MM.1S (cell line): ENCODE results near the gene KCNG2.

ENCODE experiments used
- DNase-seq: peaks from one replicate; pipeline ENCODE4 v3.0.0-alpha.2; 2015
- H2AFZ ChIP-seq: fragments of 300-600 bp; sonication (generic); 2 replicates; pipeline ENCODE4 v1.6.0; 2016; ENCODE audit warnings: antibody characterized with exemption, low read length
- H3F3A ChIP-seq: fragments of 300-600 bp; sonication (generic); 2 replicates; pipeline ENCODE4 v1.6.1; 2016; ENCODE audit warnings: mild to moderate bottlenecking, antibody characterized with exemption, low read length, moderate library complexity, mixed read lengths; ENCODE audit not compliant: insufficient read depth
- H3K27ac ChIP-seq: fragments of 300-600 bp; sonication (generic); 2 replicates; pipeline ENCODE4 v1.5.1; 2016; ENCODE audit warnings: mild to moderate bottlenecking, low read length
- H3K27me3 ChIP-seq: fragments of 300-600 bp; sonication (generic); replicated peaks from 2 replicates; pipeline ENCODE4 v1.6.0; 2016; ENCODE audit warnings: low read length; ENCODE audit not compliant: insufficient read depth
- H3K36me3 ChIP-seq: fragments of 300-600 bp; sonication (generic); replicated peaks from 2 replicates; pipeline ENCODE4 v1.6.1; 2016; ENCODE audit warnings: mild to moderate bottlenecking, low read length, mixed read lengths; ENCODE audit not compliant: insufficient read depth
- H3K4me1 ChIP-seq: fragments of 300-600 bp; sonication (generic); 2 replicates; pipeline ENCODE4 v1.6.1; 2016; ENCODE audit warnings: low read length, mixed read lengths
- H3K4me2 ChIP-seq: fragments of 300-600 bp; sonication (generic); 2 replicates; pipeline ENCODE4 v1.6.0; 2016; ENCODE audit warnings: low read depth, low read length
- H3K4me3 ChIP-seq: fragments of 300-600 bp; sonication (generic); 2 replicates; pipeline ENCODE4 v1.5.1; 2016; ENCODE audit warnings: low read length, mixed read lengths
- H3K79me2 ChIP-seq: fragments of 300-600 bp; sonication (generic); 2 replicates; pipeline ENCODE4 v1.6.1; 2016; ENCODE audit warnings: mixed run types, low read length, mixed read lengths
- H3K9ac ChIP-seq: fragments of 300-600 bp; sonication (generic); 2 replicates; pipeline ENCODE4 v1.6.1; 2016; ENCODE audit warnings: low read length, mixed read lengths
- H3K9me2 ChIP-seq: fragments of 300-600 bp; sonication (generic); replicated peaks from 2 replicates; pipeline ENCODE4 v1.6.1; 2016; ENCODE audit warnings: mild to moderate bottlenecking, low read length, mixed read lengths; ENCODE audit not compliant: insufficient read depth
- H3K9me3 ChIP-seq: fragments of 300-600 bp; sonication (generic); replicated peaks from 2 replicates; pipeline ENCODE4 v1.6.1; 2016; ENCODE audit warnings: mild to moderate bottlenecking, low read length, mixed read lengths; ENCODE audit not compliant: insufficient read depth
- H4K20me1 ChIP-seq: fragments of 300-600 bp; sonication (generic); 2 replicates; pipeline ENCODE4 v1.6.1; 2016; ENCODE audit warnings: mild to moderate bottlenecking, low read length, moderate library complexity, mixed read lengths; ENCODE audit not compliant: insufficient read depth
- CTCF ChIP-seq: fragments of 300-600 bp; sonication (generic); IDR thresholded peaks from 2 replicates; pipeline ENCODE4 v1.5.1; 2016; ENCODE audit warnings: antibody characterized with exemption, low read length, mixed read lengths
- EZH2 ChIP-seq: fragments of 300-600 bp; sonication (generic); optimal IDR thresholded peaks from 2 replicates; pipeline ENCODE3; 2017; ENCODE audit warnings: low read depth, mild to moderate bottlenecking, antibody characterized with exemption, low read length, mixed read lengths
- EZH2phosphoT487 ChIP-seq: fragments of 300-600 bp; sonication (generic); IDR thresholded peaks from 2 replicates; pipeline ENCODE4 v1.6.1; 2018; ENCODE audit warnings: antibody characterized with exemption, low read length

Gene KCNG2

DNA sequence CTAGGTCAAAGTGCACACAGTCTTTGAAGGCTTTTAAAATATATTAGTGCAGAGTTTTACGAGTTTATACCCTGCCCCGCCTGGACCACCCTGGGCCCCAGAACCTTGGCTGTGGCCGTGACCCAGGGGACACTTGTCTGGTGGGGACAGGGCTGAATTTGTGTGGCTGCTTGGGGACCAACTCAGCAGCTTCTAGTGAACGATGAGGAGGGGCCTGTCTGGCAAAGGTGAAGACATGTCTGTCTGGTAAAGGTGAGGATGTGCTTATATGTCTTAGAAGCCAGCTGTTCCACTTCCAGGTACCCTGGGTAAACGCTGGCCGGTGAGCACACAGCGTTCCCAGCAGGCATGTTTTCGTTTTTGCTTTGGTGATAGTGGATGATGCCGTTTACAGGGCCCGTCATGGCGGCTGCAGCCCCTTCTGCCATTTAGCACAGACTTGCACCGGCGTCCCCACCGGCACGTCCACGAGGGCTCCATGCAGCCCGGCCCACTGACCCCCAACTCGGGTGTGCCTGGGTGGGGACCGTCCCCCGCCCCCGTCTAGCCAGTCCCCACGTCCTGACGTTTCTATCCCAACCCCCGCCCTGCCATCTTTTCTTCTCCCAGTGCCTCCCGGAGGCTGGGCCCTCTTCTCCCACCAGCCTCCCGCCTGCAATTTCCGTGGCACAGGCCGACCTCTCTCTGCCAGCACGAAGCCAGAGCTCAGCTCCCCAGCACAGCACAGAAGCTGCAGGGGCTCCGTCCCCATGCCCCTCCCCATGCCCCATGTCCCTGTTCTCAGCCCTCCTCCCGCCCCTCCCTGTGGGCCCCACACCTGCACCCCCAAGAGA is 85.9 kb downstream of the KCNG2 start:
- H3K4me3 ChIP-seq: no peak overlapping the region
- no peak overlapping the region for H3K27ac ChIP-seq
- no peaks in the 10 kb centered on the region for H3K4me1 ChIP-seq
- no peaks in the 10 kb centered on the region for H3K79me2 ChIP-seq
- no peaks in the 10 kb centered on the region for H3F3A ChIP-seq
- no peaks in the 10 kb centered on the region for H3K9me2 ChIP-seq
- H3K9me3 ChIP-seq: no peaks in the 10 kb centered on the region
- no peaks in the 10 kb centered on the region for H3K27me3 ChIP-seq
- no peak for DNase-seq
- no peak for TF ChIP-seq EZH2
- TF ChIP-seq EZH2phosphoT487: no peak
- TF ChIP-seq CTCF: no peak
- H3K9ac ChIP-seq: no peak overlapping the region
- H3K4me2 ChIP-seq: no peak overlapping the region
- H2AFZ ChIP-seq: no peak overlapping the region
- no peaks in the 10 kb centered on the region for H4K20me1 ChIP-seq
- no peaks in the 10 kb centered on the region for H3K36me3 ChIP-seq

DNA sequence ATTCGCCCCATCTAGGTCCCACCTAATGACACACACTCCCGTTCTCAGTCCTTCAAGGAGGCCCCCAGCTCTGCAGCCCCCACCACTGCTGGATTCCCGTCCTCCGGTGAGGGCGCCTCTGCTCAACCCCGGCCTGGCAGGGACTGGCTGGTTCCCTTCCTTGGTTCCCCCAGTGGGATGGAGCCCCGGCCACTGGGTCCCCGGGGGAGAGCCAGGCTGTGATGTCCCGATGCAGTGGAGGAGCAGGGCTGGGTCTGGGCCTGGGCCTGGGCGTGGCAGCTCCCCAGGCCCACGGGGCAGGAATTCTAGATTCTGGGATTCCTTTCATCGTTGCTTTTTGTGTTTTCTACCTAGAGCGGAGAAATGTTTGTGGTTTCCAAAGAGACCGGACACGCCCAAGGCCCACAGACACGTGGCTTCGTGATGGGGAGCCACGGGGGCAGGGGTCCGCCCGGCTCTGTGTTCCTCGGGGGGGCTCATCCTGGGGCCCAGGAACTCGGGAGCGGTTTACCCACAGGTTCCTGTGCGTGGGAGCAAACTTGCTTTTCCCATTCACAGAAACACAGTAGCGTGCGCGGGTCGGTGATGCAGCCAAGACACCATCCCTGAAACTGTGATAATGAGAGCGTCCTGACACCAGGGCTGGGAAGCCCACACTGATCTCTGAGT is 86.7 kb downstream of the KCNG2 start:
- DNase-seq: no peak
- no peaks in the 10 kb centered on the region for H4K20me1 ChIP-seq
- no peak overlapping the region for H3K27ac ChIP-seq
- no peaks in the 10 kb centered on the region for H3K9me3 ChIP-seq
- H3K79me2 ChIP-seq: no peaks in the 10 kb centered on the region
- H3K4me1 ChIP-seq: no peaks in the 10 kb centered on the region
- H3K27me3 ChIP-seq: no peaks in the 10 kb centered on the region
- no peak overlapping the region for H3K4me3 ChIP-seq
- H3K9ac ChIP-seq: no peak overlapping the region
- H3K9me2 ChIP-seq: no peaks in the 10 kb centered on the region
- no peak for TF ChIP-seq EZH2
- TF ChIP-seq EZH2phosphoT487: no peak
- no peak for TF ChIP-seq CTCF
- no peak overlapping the region for H2AFZ ChIP-seq
- H3K36me3 ChIP-seq: no peaks in the 10 kb centered on the region
- H3F3A ChIP-seq: no peaks in the 10 kb centered on the region
- no peak overlapping the region for H3K4me2 ChIP-seq

DNA sequence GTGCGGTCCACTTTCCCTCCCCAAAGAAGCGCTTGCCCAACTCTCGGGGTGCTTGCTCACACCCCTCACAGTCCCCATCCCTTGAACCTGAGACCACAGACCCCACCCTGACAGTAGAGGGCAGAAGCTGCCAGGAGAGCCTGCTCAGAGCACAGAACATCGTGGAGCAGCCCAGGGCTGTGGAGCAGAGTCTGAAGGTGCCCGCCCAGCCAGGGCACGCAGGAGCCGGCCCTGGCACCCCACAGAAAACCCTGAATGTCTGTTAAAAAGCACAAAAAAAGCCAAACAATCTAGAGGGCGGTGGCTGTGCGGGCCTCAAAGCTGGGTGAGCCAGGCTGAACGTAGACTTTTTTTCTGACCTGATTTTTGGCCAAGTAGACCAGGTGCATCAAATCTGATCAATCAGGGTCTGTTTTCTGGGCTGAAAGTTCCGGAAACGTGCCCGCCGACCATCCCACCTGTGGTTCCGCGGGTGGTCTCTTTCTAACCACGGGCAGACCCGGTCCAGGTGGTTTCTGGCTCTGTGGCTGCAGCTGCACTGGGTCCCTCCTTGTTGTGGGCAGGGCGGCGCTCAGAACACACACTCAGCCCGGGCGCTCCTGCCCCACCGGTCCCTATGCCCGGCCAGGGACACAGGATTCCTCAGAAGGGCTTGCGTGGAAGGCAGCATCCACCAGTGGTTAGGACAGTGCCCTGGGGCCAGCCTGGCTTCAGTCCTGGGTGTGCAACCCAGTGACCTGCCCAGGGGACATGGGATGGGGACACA is 87.4 kb downstream of the KCNG2 start:
- Histone ChIP-seq H3K4me3 (no peak overlapping the region), H3K36me3 (no peaks in the 10 kb centered on the region), H3K27me3 (no peaks in the 10 kb centered on the region), H3K79me2 (no peaks in the 10 kb centered on the region), H3K27ac (no peak overlapping the region), H3K4me1 (no peaks in the 10 kb centered on the region), H2AFZ (no peak overlapping the region), H3K9me3 (no peaks in the 10 kb centered on the region), H3K9ac (no peak overlapping the region), H3K9me2 (no peaks in the 10 kb centered on the region), H3K4me2 (no peak overlapping the region), H4K20me1 (no peaks in the 10 kb centered on the region), H3F3A (no peaks in the 10 kb centered on the region)
- no peak for DNase-seq
- TF ChIP-seq CTCF: no peak
- no peak for TF ChIP-seq EZH2
- TF ChIP-seq EZH2phosphoT487: no peak
